Activated T-helper 2 cell treated with anti-CD3 and anti-CD28 coated beads, Interferon-gamma antibody, Interleukin-2, Interleukin-4, amounts not matched to agents 10 μg/mL and 5 μg/mL and 100 μg/mL, durations not matched to agents 14 hours and 24 hours and 36 hours (primary cell): ENCODE data around the gene FAM114A1. TPM values are rescaled to one million over a fixed set of nuclear protein-coding genes. Genes with fewer than 3 reads are reported as not detected.
A peak's percentile ranks its signal among the peaks of the same experiment; 100 is the strongest.

Experiments used
- DNase-seq: peaks from one replicate; pipeline ENCODE4 v3.0.0; 2021; ENCODE audit warnings: low spot score
- H3K27ac Mint-ChIP-seq: one replicate; pipeline ENCODE4 v1.8.0; 2021; ENCODE audit warnings: mixed read lengths
- H3K27me3 Mint-ChIP-seq: one replicate; pipeline ENCODE4 v1.8.0; 2021; ENCODE audit warnings: low read depth, mixed read lengths
- H3K36me3 Mint-ChIP-seq: one replicate; pipeline ENCODE4 v1.8.0; 2021; ENCODE audit warnings: low read depth, mixed read lengths
- H3K4me1 Mint-ChIP-seq: one replicate; pipeline ENCODE4 v1.8.0; 2021; ENCODE audit warnings: low read depth, mixed read lengths
- H3K4me3 Mint-ChIP-seq: one replicate; pipeline ENCODE4 v1.8.0; 2021; ENCODE audit warnings: low read depth, mild to moderate bottlenecking, moderate library complexity, mixed read lengths
- H3K9me3 Mint-ChIP-seq: one replicate; pipeline ENCODE4 v1.8.0; 2021; ENCODE audit warnings: mixed read lengths
- intact Hi-C: fragments of 100-400 bp; cut with micrococcal nuclease; formaldehyde crosslinking; loops from one replicate; pipeline ENCODE4 v1.15.1; 2023
- total RNA-seq: library from RNA; stranded (reverse); gene quantifications from 2 replicates; pipeline ENCODE4 v1.2.3, GENCODE V29; 2022

The FAM114A1 gene
- 0.14 and 0.67 TPM in 2 replicates for total RNA-seq

DNA sequence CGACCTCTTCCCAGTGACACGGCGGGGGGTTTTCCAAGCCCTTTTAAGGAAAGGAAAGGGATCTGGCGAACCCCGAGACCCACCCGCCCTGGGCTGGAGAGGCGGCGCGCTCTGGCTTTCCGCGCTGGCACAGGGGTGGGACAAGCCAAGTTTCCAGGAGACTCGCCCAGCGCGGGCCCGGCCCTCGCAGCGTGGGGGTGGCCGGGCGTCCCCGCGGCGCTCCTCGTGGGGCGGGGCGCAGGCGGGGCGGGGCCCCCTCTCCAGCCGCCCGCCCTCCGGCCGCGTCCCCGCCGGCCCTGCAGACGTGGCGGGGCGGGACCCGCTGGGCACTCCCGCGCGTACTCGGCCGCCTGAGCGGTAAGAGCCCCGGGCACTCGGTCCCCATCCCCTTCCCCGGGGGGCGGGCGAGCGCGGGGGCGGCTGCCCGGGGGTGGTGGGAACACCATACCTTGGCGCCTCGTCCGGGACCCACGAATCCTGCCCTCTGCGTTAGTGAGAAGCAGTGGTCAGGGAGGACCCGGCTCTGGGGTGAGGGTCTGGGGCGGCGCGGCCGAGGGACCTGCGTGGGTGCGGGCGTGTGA is at the start of gene FAM114A1:
FAM114A1 (plus strand) TSS at position 329 of the 581 bp plus-strand sequence. CDS start 10,273 bp downstream, outside the sequence.
- no peak for DNase-seq
- Mint-ChIP-seq H3K9me3 (no peaks in the 10 kb centered on the region), H3K36me3 (no peaks in the 10 kb centered on the region), H3K4me1 (peaks cover 9% of the 10 kb centered on the region), H3K27me3 (peaks cover 30% of the 10 kb centered on the region), H3K4me3 (peak within 1 kb of the TSS; percentile 75), H3K27ac (no peak within 1 kb of the TSS)
- intact Hi-C loops, result loop anchor here (10.0 kb wide), 1 partner anchor 693 kb away; no protein-coding TSS in a partner anchor

DNA sequence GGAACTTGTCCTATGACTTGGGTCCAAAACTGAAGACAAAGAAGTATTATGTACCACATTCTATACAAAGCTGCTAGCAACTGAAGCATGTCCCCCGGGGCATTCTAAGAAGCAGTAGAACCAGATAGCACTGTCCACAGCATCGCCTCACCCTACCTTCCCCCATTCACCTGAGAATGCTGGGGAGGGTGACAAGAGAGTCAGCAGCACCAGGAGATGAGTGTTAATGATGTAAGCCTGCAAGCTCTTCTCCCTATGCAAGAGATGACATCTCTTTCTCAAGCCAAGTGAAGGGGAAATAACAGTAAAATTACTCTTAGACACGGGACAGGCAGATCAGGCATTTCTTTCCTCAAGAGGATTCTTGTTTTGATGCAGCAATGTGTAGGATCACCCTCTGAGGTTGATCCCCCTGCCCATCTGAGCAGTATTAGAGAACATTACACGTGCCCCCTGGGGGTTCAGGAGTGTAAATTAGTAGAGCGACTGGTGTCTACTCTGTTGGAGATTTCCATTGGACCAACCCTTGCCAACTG is 49.1 kb upstream of the FAM114A1 start:
- Mint-ChIP-seq H3K27me3 (peaks cover 3% of the 10 kb centered on the region), H3K36me3 (peaks cover 3% of the 10 kb centered on the region), H3K27ac (no peak overlapping the region), H3K4me1 (peaks cover 15% of the 10 kb centered on the region), H3K9me3 (peaks cover 9% of the 10 kb centered on the region), H3K4me3 (no peak overlapping the region)
- no peak for DNase-seq
- intact Hi-C loops, result no loop called here

DNA sequence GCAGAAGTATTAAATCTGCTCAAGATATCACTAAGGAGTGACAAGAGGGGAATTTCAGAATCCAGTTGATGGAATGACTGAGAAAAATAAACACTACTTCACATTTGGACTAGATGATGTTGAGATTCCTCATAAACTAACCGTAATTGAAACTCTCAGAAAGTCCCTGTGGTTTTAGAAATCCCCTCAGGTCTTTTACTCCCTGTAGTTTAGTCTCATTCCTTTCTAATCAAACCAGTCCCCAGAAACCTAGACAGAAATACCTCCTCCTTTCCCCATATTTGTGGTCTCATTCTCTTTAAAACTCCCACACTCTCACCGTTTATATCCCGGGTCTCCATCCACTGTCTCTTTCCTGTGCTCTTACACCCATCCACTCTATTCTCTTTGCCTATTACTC is 48.0 kb upstream of the FAM114A1 start:
- Mint-ChIP-seq H3K9me3 (peaks cover 9% of the 10 kb centered on the region), H3K4me3 (no peak overlapping the region), H3K27me3 (peaks cover 3% of the 10 kb centered on the region), H3K27ac (no peak overlapping the region), H3K4me1 (peaks cover 15% of the 10 kb centered on the region), H3K36me3 (peaks cover 3% of the 10 kb centered on the region)
- intact Hi-C loops, result no loop called here
- DNase-seq, result no peak

DNA sequence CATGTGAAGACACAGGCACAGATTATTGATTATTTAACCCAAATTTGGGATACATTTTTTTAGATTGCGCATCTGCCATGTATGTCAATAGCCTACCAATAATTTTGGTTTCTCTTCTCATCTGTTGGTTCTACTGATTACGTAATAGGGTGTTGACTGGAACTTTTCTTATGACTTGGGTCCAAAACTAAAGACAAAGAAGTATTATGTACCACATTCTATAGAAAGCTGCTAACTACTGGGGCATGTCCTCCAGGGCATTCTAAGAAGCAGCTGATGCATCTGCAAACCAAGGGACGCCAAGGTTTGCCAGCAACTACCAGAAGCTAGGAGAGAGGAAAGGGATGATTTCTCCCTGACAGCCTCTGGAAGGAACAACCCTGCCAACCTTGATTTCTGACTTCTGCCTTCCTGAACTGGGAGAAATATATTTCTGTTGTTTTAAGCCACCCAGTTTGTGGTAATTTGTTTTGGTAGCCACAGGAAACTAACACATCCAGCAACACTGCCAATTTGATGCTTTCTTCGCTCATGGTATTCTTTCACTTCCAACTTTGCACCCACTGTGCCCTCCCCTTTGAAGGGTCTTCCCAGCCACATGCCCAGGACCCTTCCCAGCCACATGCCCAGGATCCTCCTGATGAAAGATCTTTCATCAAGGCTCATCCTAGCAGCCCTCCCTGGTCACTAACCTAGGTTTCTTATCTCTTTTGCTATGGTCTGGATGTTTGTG is 47.1 kb upstream of the FAM114A1 start:
- H3K9me3 Mint-ChIP-seq, result peaks cover 14% of the 10 kb centered on the region
- H3K36me3 Mint-ChIP-seq, result peaks cover 3% of the 10 kb centered on the region
- intact Hi-C loops, result no loop called here
- H3K27ac Mint-ChIP-seq, result no peak overlapping the region
- DNase-seq, result no peak
- H3K4me1 Mint-ChIP-seq, result peaks cover 15% of the 10 kb centered on the region
- peaks cover 3% of the 10 kb centered on the region for H3K27me3 Mint-ChIP-seq
- H3K4me3 Mint-ChIP-seq, result no peak overlapping the region

DNA sequence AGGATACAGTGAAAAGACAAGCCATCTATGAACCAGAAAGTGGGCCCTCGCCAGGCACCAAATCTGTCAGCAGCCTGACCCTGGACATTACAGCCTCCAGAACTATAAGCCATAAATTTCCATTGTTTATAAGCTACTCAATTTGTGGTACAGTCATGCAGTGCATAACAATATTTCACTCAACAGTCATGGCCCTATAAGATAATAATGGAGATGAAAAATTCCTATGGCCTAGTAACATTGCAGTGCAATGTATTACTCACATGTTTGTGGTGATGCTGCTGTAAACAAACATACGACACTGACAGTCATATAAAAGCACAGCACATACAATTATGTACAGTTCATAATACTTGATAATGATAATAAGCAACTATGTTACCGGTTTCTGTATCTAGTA is 45.9 kb upstream of the FAM114A1 start:
- Mint-ChIP-seq H3K27me3 (no peaks in the 10 kb centered on the region), H3K27ac (no peak overlapping the region), H3K9me3 (peaks cover 20% of the 10 kb centered on the region), H3K4me3 (no peak overlapping the region), H3K36me3 (peaks cover 3% of the 10 kb centered on the region), H3K4me1 (peaks cover 15% of the 10 kb centered on the region)
- intact Hi-C loops, result no loop called here
- no peak for DNase-seq

DNA sequence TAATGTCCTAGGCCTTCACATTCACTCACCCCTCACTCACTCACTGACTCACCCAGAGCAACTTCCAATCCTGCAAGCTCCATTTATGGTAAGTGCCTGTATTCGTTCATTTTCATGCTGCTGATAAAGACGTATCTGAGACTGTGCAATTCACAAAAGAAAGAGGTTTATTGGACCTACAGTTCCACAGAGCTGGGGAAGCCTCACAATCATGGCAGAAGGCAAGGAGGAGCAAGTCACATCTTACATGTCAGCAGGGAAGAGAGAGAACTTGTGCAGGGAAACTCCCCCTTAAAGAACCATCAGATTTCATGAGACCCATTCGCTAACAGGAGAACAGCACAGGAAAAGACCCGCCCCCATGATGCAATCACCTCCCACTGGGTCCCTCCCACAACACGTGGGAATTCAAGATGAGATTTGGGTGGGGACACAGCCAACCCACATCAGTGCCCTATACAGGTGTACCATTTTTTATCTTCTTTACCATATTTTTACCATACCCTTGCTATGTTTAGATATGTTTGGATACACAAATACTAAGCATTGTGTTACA is 44.8 kb upstream of the FAM114A1 start:
- H3K4me1 Mint-ChIP-seq, result peaks cover 15% of the 10 kb centered on the region
- H3K27ac Mint-ChIP-seq, result no peak overlapping the region
- intact Hi-C loops, result no loop called here

DNA sequence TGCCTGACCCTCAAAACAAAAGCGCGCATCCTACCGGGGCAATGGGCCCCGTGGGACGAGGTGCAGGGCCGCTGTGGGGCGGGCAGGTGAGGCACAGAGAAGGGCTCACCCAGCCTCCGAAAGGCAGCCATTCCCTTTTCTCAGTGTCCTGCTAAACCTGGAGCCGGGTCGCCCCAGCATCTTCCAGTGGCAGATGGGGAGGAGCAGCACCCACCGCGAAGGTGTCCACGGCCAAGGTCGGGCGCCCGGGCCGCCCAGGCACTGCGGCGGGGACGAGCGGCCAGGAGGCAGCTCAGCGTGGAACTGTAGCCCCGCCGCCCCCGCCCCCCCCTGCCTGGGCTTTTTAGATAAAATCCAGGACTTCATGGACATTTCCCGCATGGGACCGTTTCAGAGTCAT is 43.8 kb upstream of the FAM114A1 start:
- peaks cover 15% of the 10 kb centered on the region for H3K4me1 Mint-ChIP-seq
- intact Hi-C loops, result no loop called here

More for the DNA sequence above, 44.8 kb upstream of the FAM114A1 start:
- Mint-ChIP-seq H3K4me3 (no peak overlapping the region), H3K27me3 (no peaks in the 10 kb centered on the region), H3K9me3 (peaks cover 20% of the 10 kb centered on the region), H3K36me3 (peaks cover 3% of the 10 kb centered on the region)
- DNase-seq, result no peak

DNA sequence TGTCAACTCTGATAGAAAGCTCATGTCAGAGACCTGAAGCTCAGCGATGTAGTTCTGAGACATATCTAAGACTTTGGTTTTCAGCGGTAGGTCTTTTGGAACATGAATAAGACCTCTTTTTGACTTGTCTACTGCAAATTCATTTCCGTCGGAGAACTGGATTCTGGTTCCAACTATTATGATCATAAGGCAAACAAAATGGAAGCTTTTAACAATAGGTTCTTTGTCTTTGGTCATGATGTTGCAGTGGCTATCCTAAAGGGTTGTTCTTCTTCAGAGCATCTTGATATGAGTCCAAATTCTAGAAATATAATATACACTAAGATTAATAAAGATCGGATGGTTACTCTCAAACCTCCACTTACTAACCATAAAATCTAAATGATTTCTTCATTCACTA is 38.4 kb upstream of the FAM114A1 start:
- H3K4me3 Mint-ChIP-seq, result no peak overlapping the region
- intact Hi-C loops, result no loop called here

More for the DNA sequence above, 43.8 kb upstream of the FAM114A1 start:
- H3K9me3 Mint-ChIP-seq, result peaks cover 20% of the 10 kb centered on the region
- no peak overlapping the region for H3K27ac Mint-ChIP-seq
- H3K27me3 Mint-ChIP-seq, result no peaks in the 10 kb centered on the region
- H3K4me3 Mint-ChIP-seq, result no peak overlapping the region
- no peak for DNase-seq
- H3K36me3 Mint-ChIP-seq, result peaks cover 3% of the 10 kb centered on the region

DNA sequence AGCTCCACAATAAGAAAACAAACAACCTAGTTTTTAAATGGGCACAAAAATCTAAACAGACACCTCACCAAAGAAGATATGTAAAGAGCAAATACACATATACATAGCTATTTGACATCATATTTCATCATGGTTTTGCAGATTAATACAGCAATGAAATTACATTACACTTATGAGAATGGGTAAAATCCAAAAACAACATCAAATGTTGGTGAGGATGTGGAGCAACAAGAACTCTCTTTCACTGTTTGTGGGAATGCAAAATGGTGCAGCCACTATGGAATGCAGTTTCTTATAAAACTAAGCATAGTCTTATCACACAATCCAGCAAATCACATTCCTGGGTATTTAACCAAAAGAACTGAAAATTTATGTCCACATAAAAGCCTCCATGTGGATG is 36.0 kb upstream of the FAM114A1 start:
- Mint-ChIP-seq H3K27me3 (no peaks in the 10 kb centered on the region), H3K4me1 (no peaks in the 10 kb centered on the region), H3K36me3 (no peaks in the 10 kb centered on the region), H3K9me3 (peaks cover 21% of the 10 kb centered on the region), H3K27ac (no peak overlapping the region), H3K4me3 (no peak overlapping the region)
- no peak for DNase-seq
- intact Hi-C loops, result no loop called here

More for the DNA sequence above, 38.4 kb upstream of the FAM114A1 start:
- no peaks in the 10 kb centered on the region for H3K36me3 Mint-ChIP-seq
- H3K9me3 Mint-ChIP-seq, result peaks cover 13% of the 10 kb centered on the region
- H3K4me1 Mint-ChIP-seq, result no peaks in the 10 kb centered on the region
- DNase-seq, result no peak
- H3K27ac Mint-ChIP-seq, result no peak overlapping the region
- no peaks in the 10 kb centered on the region for H3K27me3 Mint-ChIP-seq

DNA sequence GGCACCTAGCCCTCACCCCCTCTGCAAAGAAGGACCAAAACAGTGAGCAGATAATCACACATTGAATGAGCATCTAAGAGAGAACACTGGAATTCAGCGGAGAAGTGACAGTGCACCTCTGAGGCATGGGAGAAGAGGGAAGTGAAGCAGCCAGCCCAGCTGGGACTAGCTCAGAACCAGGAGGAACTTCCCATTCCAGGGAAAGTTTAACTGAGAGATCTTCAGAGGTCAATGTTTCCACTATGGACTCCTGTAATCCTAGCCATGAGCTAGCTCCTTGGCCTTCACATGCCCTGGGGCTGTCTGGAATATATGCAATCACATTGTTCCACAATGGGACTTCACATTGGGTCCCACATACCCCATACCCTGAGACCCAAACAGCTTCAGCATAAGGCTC is 35.4 kb upstream of the FAM114A1 start:
- no peak overlapping the region for H3K4me3 Mint-ChIP-seq

DNA sequence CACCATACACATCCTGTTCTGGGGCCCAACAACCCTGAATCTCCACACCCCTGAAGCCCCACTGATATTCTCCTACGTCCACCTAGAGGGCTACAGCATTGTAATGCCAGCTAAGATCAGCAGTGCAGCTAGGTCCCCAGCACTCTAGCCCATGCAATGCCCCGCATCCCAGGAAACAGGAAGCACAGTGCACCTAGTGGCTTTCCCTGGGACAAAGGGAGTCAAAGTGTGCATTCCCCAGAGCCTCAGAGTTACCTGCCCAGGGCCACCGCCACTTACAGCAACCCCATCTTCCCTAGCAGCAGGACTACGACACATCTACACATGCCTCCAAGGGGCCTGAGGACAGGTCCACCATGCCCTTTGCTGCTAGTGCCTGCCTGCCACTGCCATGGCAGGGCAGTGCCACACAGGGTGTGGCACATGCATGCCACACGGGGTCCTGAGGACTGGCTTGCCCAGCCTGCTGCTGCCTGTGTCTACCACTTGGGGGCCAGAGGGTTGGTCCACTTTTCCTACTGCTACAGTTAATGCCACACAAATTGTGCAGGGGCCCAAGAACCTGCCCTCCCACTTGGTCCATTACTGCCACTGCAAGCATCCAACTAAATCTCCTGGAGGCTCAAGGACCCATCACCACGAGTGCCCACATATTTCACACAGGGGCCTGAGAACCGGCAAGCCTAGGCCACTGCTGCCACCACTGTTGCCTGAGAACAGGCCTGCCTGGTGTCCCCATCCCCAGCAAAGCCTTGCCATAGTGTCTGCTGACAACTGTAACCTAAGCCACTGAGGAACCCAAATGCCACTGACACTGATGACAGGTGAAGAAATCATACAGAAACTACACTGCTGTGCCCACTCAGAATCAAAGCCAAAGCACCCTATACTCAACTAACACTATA is 34.7 kb upstream of the FAM114A1 start:
- Mint-ChIP-seq H3K4me1 (peaks cover 7% of the 10 kb centered on the region), H3K4me3 (no peak overlapping the region), H3K36me3 (no peaks in the 10 kb centered on the region), H3K27ac (no peak overlapping the region), H3K27me3 (no peaks in the 10 kb centered on the region), H3K9me3 (peaks cover 30% of the 10 kb centered on the region)
- no peak for DNase-seq
- intact Hi-C loops, result no loop called here

More for the DNA sequence above, 35.4 kb upstream of the FAM114A1 start:
- Mint-ChIP-seq H3K4me1 (peaks cover under 1% of the 10 kb centered on the region), H3K9me3 (peaks cover 26% of the 10 kb centered on the region), H3K27ac (no peak overlapping the region), H3K36me3 (no peaks in the 10 kb centered on the region), H3K27me3 (no peaks in the 10 kb centered on the region)
- DNase-seq, result no peak
- intact Hi-C loops, result no loop called here

DNA sequence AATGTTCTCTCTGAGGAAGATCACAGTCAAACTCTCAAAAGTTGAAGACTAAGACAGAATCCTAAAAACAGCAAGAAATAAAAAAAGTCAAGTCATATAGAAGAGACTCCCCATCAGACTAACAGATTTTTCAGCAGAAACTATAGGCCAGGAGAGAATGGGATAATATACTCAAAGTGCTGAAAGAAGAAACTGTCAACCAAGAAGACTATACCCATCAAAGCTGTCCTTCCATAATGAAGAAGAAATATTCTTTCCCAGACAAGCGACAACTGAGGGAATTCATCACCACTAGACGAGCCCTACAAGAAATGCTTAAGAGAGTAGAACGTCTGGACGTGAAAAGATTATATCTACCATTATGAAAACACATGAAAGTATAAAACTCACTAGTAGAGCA is 33.0 kb upstream of the FAM114A1 start:
- DNase-seq, result no peak
- H3K9me3 Mint-ChIP-seq, result peaks cover 30% of the 10 kb centered on the region
- H3K4me3 Mint-ChIP-seq, result no peak overlapping the region
- H3K27ac Mint-ChIP-seq, result no peak overlapping the region
- intact Hi-C loops, result no loop called here
- H3K27me3 Mint-ChIP-seq, result peaks cover 4% of the 10 kb centered on the region
- H3K4me1 Mint-ChIP-seq, result peaks cover 9% of the 10 kb centered on the region
- H3K36me3 Mint-ChIP-seq, result no peaks in the 10 kb centered on the region
